Memory B cell (primary cell): ENCODE measurements around the gene SPATS2L.

Experiments used
- ATAC-seq: fragments of 150-1000 bp; cut with Tn5 transposase; 2 replicates; pipeline ENCODE4 v1.10.0; 2021; ENCODE audit warnings: low read depth, mild to moderate bottlenecking, moderate library complexity
- DNase-seq, 2 donors: peaks; one replicate each; pipeline ENCODE4 v3.0.0; 2022; ENCODE audit warnings: low spot score in 2 of 2
- H3K27ac Mint-ChIP-seq: one replicate; pipeline ENCODE4 v1.8.0; 2022; ENCODE audit warnings: mild to moderate bottlenecking, moderate library complexity, mixed read lengths
- H3K27me3 Mint-ChIP-seq: one replicate; pipeline ENCODE4 v1.8.0; 2022; ENCODE audit warnings: mixed read lengths
- H3K36me3 Mint-ChIP-seq: one replicate; pipeline ENCODE4 v1.8.0; 2022; ENCODE audit warnings: mild to moderate bottlenecking, mixed read lengths
- H3K4me1 Mint-ChIP-seq: one replicate; pipeline ENCODE4 v1.8.0; 2022; ENCODE audit warnings: mixed read lengths
- H3K4me3 Mint-ChIP-seq: one replicate; pipeline ENCODE4 v1.8.0; 2022; ENCODE audit warnings: mild to moderate bottlenecking, moderate library complexity, mixed read lengths
- H3K9me3 Mint-ChIP-seq: one replicate; pipeline ENCODE4 v1.8.0; 2022; ENCODE audit warnings: mixed read lengths

SPATS2L gene

GRCh38 chr2:200275295-200276013 is 31.0 kb upstream of the SPATS2L start:
- no peaks in the 10 kb centered on the region for H3K4me1 Mint-ChIP-seq
- no peak overlapping the region for H3K27ac Mint-ChIP-seq
- no peaks in the 10 kb centered on the region for H3K9me3 Mint-ChIP-seq
- peaks cover 12% of the 10 kb centered on the region for H3K27me3 Mint-ChIP-seq
- no peaks in the 10 kb centered on the region for H3K36me3 Mint-ChIP-seq
- DNase-seq, result no peak
- no peak overlapping the region for H3K4me3 Mint-ChIP-seq
- ATAC-seq, result no peak

- no peaks in the 10 kb centered on the region for H3K36me3 Mint-ChIP-seq
- H3K27ac Mint-ChIP-seq, result no peak overlapping the region
- no peaks in the 10 kb centered on the region for H3K4me1 Mint-ChIP-seq
- ATAC-seq (no peak), DNase-seq (no peak)
- peaks cover 11% of the 10 kb centered on the region for H3K27me3 Mint-ChIP-seq
- no peak overlapping the region for H3K4me3 Mint-ChIP-seq
- no peaks in the 10 kb centered on the region for H3K9me3 Mint-ChIP-seq
Measured at GRCh38 chr2:200276472-200276871, 30.0 kb upstream of the SPATS2L start.

DNA sequence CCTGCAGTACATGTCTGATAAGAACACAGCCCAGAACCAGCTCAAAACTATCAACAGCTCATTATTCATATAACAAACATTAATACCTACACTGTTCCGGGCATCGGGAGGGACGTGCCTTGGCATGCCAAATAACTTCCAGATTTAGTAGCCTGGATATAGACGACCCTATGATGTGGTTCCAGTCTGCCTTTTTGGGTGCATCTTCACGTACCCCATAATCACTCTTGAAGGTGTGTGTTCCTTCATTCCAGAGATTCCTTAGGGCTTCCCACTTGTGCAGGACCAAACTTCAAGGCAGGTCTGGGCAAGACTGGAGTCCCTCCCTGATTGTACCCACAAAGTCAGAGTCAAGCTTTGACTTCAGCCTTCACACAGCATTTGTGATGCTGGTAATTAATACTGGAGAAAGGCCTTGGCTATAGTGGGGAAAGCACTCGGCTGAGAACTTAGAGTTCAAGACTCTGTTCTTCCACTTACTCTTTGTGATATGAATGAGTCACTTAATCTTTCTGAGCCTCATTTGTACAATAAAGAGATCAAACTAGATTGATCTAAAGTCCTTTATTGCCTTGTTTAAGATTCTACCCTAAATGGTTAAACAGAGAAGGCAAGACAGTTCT is 27.7 kb upstream of the SPATS2L start:
- H3K27me3 Mint-ChIP-seq, result peaks cover 21% of the 10 kb centered on the region
- no peaks in the 10 kb centered on the region for H3K36me3 Mint-ChIP-seq
- H3K27ac Mint-ChIP-seq, result no peak overlapping the region
- no peaks in the 10 kb centered on the region for H3K4me1 Mint-ChIP-seq
- DNase-seq, result no peak
- H3K9me3 Mint-ChIP-seq, result no peaks in the 10 kb centered on the region
- H3K4me3 Mint-ChIP-seq, result no peak overlapping the region
- ATAC-seq, result no peak

DNA sequence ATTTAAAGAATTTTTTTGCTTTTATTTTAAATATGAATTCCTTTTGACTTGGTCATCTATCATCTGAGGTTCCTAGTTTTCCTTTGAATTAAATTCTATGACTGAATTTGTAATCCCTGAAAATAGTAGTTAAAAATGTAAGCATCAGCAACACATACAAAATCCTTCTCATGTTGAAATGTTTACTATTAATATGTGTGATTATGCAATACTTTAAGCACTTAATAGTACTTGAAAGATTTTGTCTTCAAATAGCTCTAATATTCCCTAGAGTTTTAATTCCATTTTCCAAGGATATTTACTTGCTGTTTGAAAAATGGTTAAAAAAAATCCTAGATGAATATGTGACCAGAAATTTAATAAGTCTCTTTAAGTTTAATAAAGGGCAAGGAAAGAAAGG is 26.6 kb upstream of the SPATS2L start:
- Mint-ChIP-seq H3K4me1 (no peaks in the 10 kb centered on the region), H3K9me3 (no peaks in the 10 kb centered on the region), H3K27ac (no peak overlapping the region), H3K36me3 (no peaks in the 10 kb centered on the region), H3K4me3 (no peak overlapping the region), H3K27me3 (peaks cover 23% of the 10 kb centered on the region)
- ATAC-seq (no peak), DNase-seq (no peak)

DNA sequence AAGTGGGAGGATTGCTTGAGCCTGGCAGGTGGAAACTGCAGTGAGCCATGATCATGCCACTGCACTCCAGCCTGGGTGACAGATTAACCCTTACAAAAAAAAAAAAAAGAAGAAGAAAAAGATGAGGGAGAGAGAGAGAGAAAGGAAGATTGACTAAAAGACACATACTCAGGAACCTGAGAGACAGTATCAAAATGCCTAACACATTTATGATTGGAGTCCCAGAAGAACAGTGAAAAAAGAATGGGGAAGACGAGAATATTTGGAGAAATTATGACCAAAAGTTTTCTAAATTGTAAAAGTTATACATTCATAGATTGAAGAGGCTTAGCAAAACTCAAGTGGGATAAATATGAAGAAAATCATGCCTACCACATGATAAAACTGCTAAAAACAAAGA is 19.9 kb upstream of the SPATS2L start:
- no peak overlapping the region for H3K27ac Mint-ChIP-seq
- H3K4me3 Mint-ChIP-seq, result no peak overlapping the region
- ATAC-seq (no peak), DNase-seq (no peak)
- peaks cover 19% of the 10 kb centered on the region for H3K27me3 Mint-ChIP-seq
- no peaks in the 10 kb centered on the region for H3K4me1 Mint-ChIP-seq
- peaks cover 3% of the 10 kb centered on the region for H3K9me3 Mint-ChIP-seq
- no peaks in the 10 kb centered on the region for H3K36me3 Mint-ChIP-seq

GRCh38 chr2:200288670-200289429 is 17.6 kb upstream of the SPATS2L start:
- Mint-ChIP-seq H3K36me3 (no peaks in the 10 kb centered on the region), H3K9me3 (peaks cover 3% of the 10 kb centered on the region), H3K4me3 (no peak overlapping the region), H3K4me1 (no peaks in the 10 kb centered on the region), H3K27me3 (peaks cover 9% of the 10 kb centered on the region), H3K27ac (no peak overlapping the region)
- DNase-seq (no peak), ATAC-seq (no peak)

DNA sequence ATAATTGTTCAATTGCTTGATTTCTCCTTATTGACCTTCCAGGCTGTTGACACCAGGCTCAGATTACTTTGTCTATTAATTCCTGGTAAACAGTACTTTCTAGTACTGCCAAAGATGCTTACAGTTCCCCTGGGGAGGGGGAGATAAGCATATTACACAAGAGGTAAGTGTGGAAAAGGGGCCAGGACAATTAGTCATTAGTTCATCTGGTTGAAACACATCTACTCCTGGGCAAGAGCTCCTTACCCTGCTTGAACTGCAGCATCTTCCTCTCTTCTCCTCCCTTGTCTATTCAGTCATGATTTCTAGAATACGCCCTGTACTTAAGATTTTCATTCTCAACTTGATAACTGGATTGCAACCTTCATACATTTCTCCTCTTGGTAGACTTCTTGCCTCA is 10.4 kb upstream of the SPATS2L start:
- DNase-seq (no peak), ATAC-seq (no peak)
- Mint-ChIP-seq H3K27me3 (peaks cover 5% of the 10 kb centered on the region), H3K4me1 (no peaks in the 10 kb centered on the region), H3K9me3 (no peaks in the 10 kb centered on the region), H3K4me3 (no peak overlapping the region), H3K36me3 (no peaks in the 10 kb centered on the region), H3K27ac (no peak overlapping the region)

DNA sequence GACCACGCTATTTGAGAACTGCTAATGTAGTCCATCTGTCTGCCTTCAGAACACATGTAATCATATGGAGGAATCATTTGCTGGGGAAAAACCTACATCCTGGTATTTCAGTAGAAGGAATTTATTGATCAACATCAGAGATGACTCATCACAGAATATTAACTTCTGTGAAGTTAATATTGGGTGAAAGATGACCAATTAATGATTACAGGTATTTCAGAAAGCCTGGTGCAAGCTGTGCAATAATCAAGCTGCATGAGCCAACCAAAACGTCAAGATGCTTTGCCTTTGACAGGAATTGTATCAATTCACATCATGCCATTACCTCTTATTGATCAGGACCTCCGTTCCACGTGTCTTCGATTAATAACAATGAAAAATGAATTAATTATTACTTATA is 9.4 kb upstream of the SPATS2L start:
- DNase-seq, result no peak
- Mint-ChIP-seq H3K27me3 (peaks cover 5% of the 10 kb centered on the region), H3K27ac (no peak overlapping the region), H3K4me3 (no peak overlapping the region), H3K4me1 (no peaks in the 10 kb centered on the region), H3K9me3 (no peaks in the 10 kb centered on the region), H3K36me3 (no peaks in the 10 kb centered on the region)
- ATAC-seq, result no peak

DNA sequence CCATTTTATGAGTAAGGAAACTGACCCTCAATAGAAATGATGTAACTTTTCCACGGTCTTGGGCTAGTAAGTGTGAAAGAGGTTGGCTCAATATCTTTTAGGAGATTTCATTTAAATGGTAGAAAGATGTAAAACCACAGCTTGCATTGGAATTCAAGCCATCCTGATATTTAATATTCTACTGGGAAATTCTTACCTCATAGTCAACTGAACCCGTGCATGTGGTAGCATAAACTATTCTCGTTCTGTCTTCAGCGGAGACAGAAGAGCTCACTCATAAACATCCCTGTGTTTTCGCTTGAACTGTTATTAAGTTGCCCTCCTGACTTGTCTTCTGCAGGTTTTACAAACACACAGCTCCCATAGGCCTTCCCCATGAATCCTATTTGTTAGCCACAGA is 8.5 kb upstream of the SPATS2L start:
- no peaks in the 10 kb centered on the region for H3K36me3 Mint-ChIP-seq
- H3K4me3 Mint-ChIP-seq, result no peak overlapping the region
- H3K4me1 Mint-ChIP-seq, result no peaks in the 10 kb centered on the region
- no peak overlapping the region for H3K27ac Mint-ChIP-seq
- peaks cover 7% of the 10 kb centered on the region for H3K27me3 Mint-ChIP-seq
- H3K9me3 Mint-ChIP-seq, result no peaks in the 10 kb centered on the region
- DNase-seq, result no peak
- ATAC-seq, result no peak

- DNase-seq (no peak), ATAC-seq (no peak)
- Mint-ChIP-seq H3K4me3 (no peak overlapping the region), H3K27ac (no peak overlapping the region), H3K9me3 (no peaks in the 10 kb centered on the region), H3K36me3 (no peaks in the 10 kb centered on the region), H3K27me3 (peaks cover 8% of the 10 kb centered on the region), H3K4me1 (no peaks in the 10 kb centered on the region)
Measured at GRCh38 chr2:200298816-200299215, 7.7 kb upstream of the SPATS2L start.

DNA sequence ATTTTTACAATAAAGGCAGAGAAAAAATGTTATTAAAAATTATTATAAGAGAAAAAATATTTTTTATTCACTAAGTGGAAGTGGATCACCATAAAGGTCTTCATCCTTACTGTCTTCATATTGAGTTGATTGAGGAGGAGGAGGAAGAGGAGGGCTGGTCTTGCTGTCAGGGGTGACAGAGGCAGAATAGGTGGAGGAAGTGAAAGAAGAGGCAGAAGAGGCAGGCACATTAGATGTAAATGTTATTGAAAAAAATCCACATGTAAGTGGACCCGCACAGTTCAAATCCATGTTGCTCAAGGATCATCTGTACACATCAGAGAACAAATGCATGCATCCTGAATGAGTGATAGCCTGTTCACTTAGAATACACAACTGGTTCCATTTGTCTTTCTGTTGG is 6.4 kb upstream of the SPATS2L start:
- H3K27ac Mint-ChIP-seq, result no peak overlapping the region
- H3K27me3 Mint-ChIP-seq, result peaks cover 11% of the 10 kb centered on the region
- no peak overlapping the region for H3K4me3 Mint-ChIP-seq
- H3K36me3 Mint-ChIP-seq, result no peaks in the 10 kb centered on the region
- H3K4me1 Mint-ChIP-seq, result no peaks in the 10 kb centered on the region
- H3K9me3 Mint-ChIP-seq, result no peaks in the 10 kb centered on the region
- no peak for ATAC-seq
- no peak for DNase-seq

GRCh38 chr2:200300638-200301314 is 5.7 kb upstream of the SPATS2L start:
- Mint-ChIP-seq H3K9me3 (no peaks in the 10 kb centered on the region), H3K27me3 (peaks cover 10% of the 10 kb centered on the region), H3K4me1 (peaks cover under 1% of the 10 kb centered on the region), H3K36me3 (no peaks in the 10 kb centered on the region), H3K4me3 (no peak overlapping the region), H3K27ac (no peak overlapping the region)
- no peak for ATAC-seq
- no peak for DNase-seq

DNA sequence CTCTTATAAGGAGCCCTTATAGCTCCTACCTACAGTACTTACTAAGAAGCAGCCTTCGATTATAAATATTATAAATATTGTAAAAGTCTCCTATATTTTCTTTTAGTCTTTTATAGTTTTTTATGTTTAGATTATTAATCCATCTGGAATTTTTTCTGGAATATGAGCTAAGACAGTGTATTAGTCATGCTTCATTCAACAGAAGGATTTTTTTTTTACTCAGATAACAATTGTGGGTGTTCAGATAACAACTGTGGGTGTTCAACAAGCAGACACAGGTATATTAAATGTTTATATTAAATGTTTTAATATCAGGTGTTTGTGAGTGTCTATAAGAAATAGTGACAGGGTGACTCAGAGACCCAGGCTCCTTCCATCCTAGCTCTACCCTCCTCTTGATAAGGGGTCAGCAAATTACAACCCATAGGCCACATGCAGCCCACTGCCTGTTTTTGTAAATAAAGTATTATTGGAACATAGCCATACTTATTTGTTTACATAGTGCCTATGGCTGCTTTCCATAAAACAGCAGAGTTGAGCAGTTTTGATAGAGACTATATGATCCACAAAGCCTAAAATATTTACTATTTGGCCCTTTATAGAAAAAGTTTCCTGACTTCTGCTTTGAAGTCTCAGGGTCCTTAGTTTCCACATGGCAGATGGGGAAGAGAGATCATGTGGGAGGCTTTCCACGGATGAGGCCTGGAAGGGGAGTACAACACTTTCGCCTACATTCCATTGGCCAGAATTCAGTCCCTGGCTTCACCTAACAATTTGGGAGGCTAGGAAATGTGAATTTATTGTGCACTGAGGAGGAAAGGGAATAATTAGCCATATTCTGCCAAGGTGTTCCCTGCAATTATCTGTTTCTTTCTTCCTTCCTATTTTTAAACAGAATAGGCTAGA is 4.3 kb upstream of the SPATS2L start:
- Mint-ChIP-seq H3K36me3 (peaks cover 3% of the 10 kb centered on the region), H3K9me3 (no peaks in the 10 kb centered on the region), H3K27ac (no peak overlapping the region), H3K4me1 (peaks cover 6% of the 10 kb centered on the region), H3K27me3 (peaks cover 12% of the 10 kb centered on the region), H3K4me3 (no peak overlapping the region)
- ATAC-seq (no peak), DNase-seq (no peak)
